GM12878 (cell line): ENCODE measurements around the gene PIGQ. TPM values are rescaled to one million over a fixed set of nuclear protein-coding genes. Genes with fewer than 3 reads are reported as not detected.

Experiments
- ATAC-seq: fragments of 200-7000 bp; cut with Tn5 transposase; 3 replicates; pipeline ENCODE4 v1.9.1; 2020; ENCODE audit warnings: mild to moderate bottlenecking, moderate library complexity
- BruUV-seq: library from RNA; stranded (reverse); fragments of 400-500 nt; replicated peaks from 2 replicates; lab custom pipeline; 2021; lab: Mats Ljungman, UMichigan
- CTCF ChIA-PET: fragments of 300-600 bp; sonication (Branson Sonifier 250); formaldehyde crosslinking; extraction: SDS; loops from one replicate; lab custom pipeline; 2021; ENCODE audit warnings: inconsistent platforms; lab: Yijun Ruan, JAX
- POLR2A ChIA-PET: fragments of 350-600 bp; formaldehyde crosslinking; extraction: SDS; loops from one replicate; lab custom pipeline; 2021; ENCODE audit warnings: inconsistent platforms; lab: Charles Lee
- RAD21 ChIA-PET: fragments of 300-600 bp; sonication (Branson Sonifier 250); formaldehyde crosslinking; loops from one replicate; lab custom pipeline; 2023; ENCODE audit warnings: antibody characterized with exemption; ENCODE audit not compliant: unreplicated experiment; lab: Charles Lee
- SMC1A ChIA-PET: fragments of 300-600 bp; sonication (Branson Sonifier 250); formaldehyde crosslinking; loops from one replicate; lab custom pipeline; 2023; ENCODE audit not compliant: unreplicated experiment, uncharacterized antibody; lab: Charles Lee
- DNase-seq: peaks from one replicate; pipeline ENCODE4 v3.0.0-alpha.2; 2011; ENCODE audit warnings: low read depth, low spot score
- FAIRE-seq: peaks from 3 replicates; lab custom pipeline; 2011; peaks lifted over from hg19 to GRCh38; lab: Jason Lieb, UNC
- H2AFZ ChIP-seq: 2 replicates; pipeline ENCODE4 v1.6.0; 2011; ENCODE audit warnings: low read depth, low read length, control low read depth; ENCODE audit not compliant: control insufficient read depth
- H3K27ac ChIP-seq: 2 replicates; pipeline ENCODE4 v1.5.1; 2011; ENCODE audit warnings: control low read depth; ENCODE audit not compliant: control insufficient read depth, insufficient read depth
- H3K27me3 ChIP-seq, 2 experiments: replicated peaks in 1 of 2; 2 replicates each; pipeline versions ENCODE4 v1.6.0 to v1.6.1; 2011; ENCODE audit warnings: low read length in 1 of 2; ENCODE audit not compliant: control insufficient read depth in 2 of 2, insufficient read depth in 2 of 2
- H3K36me3 ChIP-seq, 2 experiments: 2 replicates each; pipeline ENCODE4 v1.5.1; 2011; ENCODE audit warnings: low read length in 1 of 2; ENCODE audit not compliant: control insufficient read depth in 2 of 2, insufficient read depth in 2 of 2
- H3K4me1 ChIP-seq: 2 replicates; pipeline ENCODE4 v1.6.1; 2011; ENCODE audit warnings: mild to moderate bottlenecking, low read length, moderate library complexity, mixed read lengths; ENCODE audit not compliant: control insufficient read depth, insufficient read depth
- H3K4me2 ChIP-seq: 2 replicates; pipeline ENCODE4 v1.6.0; 2011; ENCODE audit warnings: control low read depth; ENCODE audit not compliant: control insufficient read depth, insufficient read depth
- H3K4me3 ChIP-seq: fragments of 200-600 bp; sonication (generic); 2 replicates; pipeline ENCODE4 v1.5.1; 2016
- H3K79me2 ChIP-seq: 2 replicates; pipeline ENCODE4 v1.6.0; 2011; ENCODE audit warnings: low read length; ENCODE audit not compliant: control insufficient read depth, insufficient read depth
- H3K9ac ChIP-seq: 2 replicates; pipeline ENCODE4 v1.8.0; 2011; ENCODE audit warnings: low read length, control low read depth, mixed read lengths; ENCODE audit not compliant: control insufficient read depth, insufficient read depth
- H3K9me3 ChIP-seq: replicated peaks from 3 replicates; pipeline ENCODE4 v1.5.1; 2011; ENCODE audit warnings: mild to moderate bottlenecking, low read length; ENCODE audit not compliant: control insufficient read depth, insufficient read depth
- H4K20me1 ChIP-seq: 2 replicates; pipeline ENCODE4 v1.6.0; 2011; ENCODE audit not compliant: control insufficient read depth, insufficient read depth
- BHLHE40 ChIP-seq, 2 experiments: fragments of 450-650 bp in 1 of 2; IDR thresholded peaks; 2 replicates each; pipeline ENCODE4 v1.6.1; 2011 to 2017; ENCODE audit warnings: low read depth in 2 of 2, borderline replicate concordance in 1 of 2, improper control_type of control experiment in 1 of 2, low read length in 1 of 2, mild to moderate bottlenecking in 1 of 2
- CTCF ChIP-seq, 3 experiments: IDR thresholded peaks in 2 of 3; conservative IDR thresholded peaks in 1 of 3; 2 replicates each; pipeline ENCODE4 v1.5.1; 2011; ENCODE audit warnings: low read depth in 3 of 3, low read length in 3 of 3, mild to moderate bottlenecking in 3 of 3, control low read depth in 2 of 3, moderate library complexity in 2 of 3, inconsistent platforms in 1 of 3, mixed read lengths in 1 of 3; ENCODE audit not compliant: control insufficient read depth in 2 of 3, insufficient read depth in 1 of 3; ENCODE audit errors: extremely low read depth in 1 of 3
- GATAD2B ChIP-seq: fragments of 450-650 bp; conservative IDR thresholded peaks from 2 replicates; pipeline ENCODE4 v1.6.1; 2017; ENCODE audit warnings: low read depth, mild to moderate bottlenecking, moderate library complexity
- POLR2A ChIP-seq: IDR thresholded peaks from 2 replicates; pipeline ENCODE4 v1.6.1; 2011; ENCODE audit warnings: low read depth, mild to moderate bottlenecking, low read length
- POU2F2 ChIP-seq: IDR thresholded peaks from 3 replicates; pipeline ENCODE4 v1.6.1; 2011; ENCODE audit warnings: low read depth, mild to moderate bottlenecking, low read length, borderline replicate concordance
- RAD21 ChIP-seq: IDR thresholded peaks from 2 replicates; pipeline ENCODE4 v1.6.1; 2011; ENCODE audit warnings: mild to moderate bottlenecking, low read depth, low read length, moderate library complexity; ENCODE audit not compliant: insufficient read depth
- SMARCA5 ChIP-seq: fragments of 450-650 bp; IDR thresholded peaks from 2 replicates; pipeline ENCODE4 v1.6.1; 2017; ENCODE audit warnings: mild to moderate bottlenecking
- SMC3 ChIP-seq: IDR thresholded peaks from 2 replicates; pipeline ENCODE4 v1.6.1; 2011; ENCODE audit warnings: low read length, improper control_type of control experiment, borderline replicate concordance
- TARDBP ChIP-seq: IDR thresholded peaks from 2 replicates; pipeline ENCODE4 v1.6.1; 2016; ENCODE audit warnings: borderline replicate concordance
- YY1 ChIP-seq: IDR thresholded peaks from 2 replicates; pipeline ENCODE4 v1.6.1; 2011; ENCODE audit warnings: low read depth, mild to moderate bottlenecking, low read length
- ZNF384 ChIP-seq: IDR thresholded peaks from 2 replicates; pipeline ENCODE4 v1.6.1; 2012; ENCODE audit warnings: low read depth, mild to moderate bottlenecking, low read length, improper control_type of control experiment, borderline replicate concordance
- ZZZ3 ChIP-seq: IDR thresholded peaks from 2 replicates; pipeline ENCODE4 v1.6.1; 2011; ENCODE audit warnings: low read depth; ENCODE audit not compliant: control insufficient read depth, insufficient read length
- WGBS: methylation state at CpG from one replicate; pipeline ENCODE4 v1.1.6; 2016; ENCODE audit warnings: low lambda C conversion rate; ENCODE audit not compliant: insufficient replicate concordance, insufficient coverage; ENCODE audit errors: missing lambda C conversion rate; 5-methylcytosine and 5-hydroxymethylcytosine counted together
- in situ Hi-C: fragments of 300-500 bp; cut with MboI; formaldehyde crosslinking; loops from 9 replicates; pipeline ENCODE4 v1.14.3; 2018; ENCODE audit warnings: mixed read lengths
- intact Hi-C: fragments of 100-400 bp; cut with micrococcal nuclease; formaldehyde crosslinking; loops from one replicate; pipeline ENCODE4 v1.14.2; 2022; ENCODE audit not compliant: unreplicated experiment
- polyA plus RNA-seq, 11 experiments: library from polyadenylated mRNA; depleted of rRNA in 4 of 11; unstranded in 6 of 11; stranded (reverse) in 5 of 11; fragments of >200 nt; fragmentation: Nextera tagmentation in 4 of 11; fragmentation: Illumina TruSeq in 1 of 11; extraction: Ambion mirVana in 4 of 11; extraction: Trizol in 1 of 11; gene quantifications; 1 replicate in 1 of 11; 2 replicates in 10 of 11; pipeline versions ENCODE4 v1.2.1 to v1.2.3, GENCODE V29; 2011 to 2016; ENCODE audit warnings: inconsistent platforms in 2 of 11, missing spikeins in 2 of 11, low read depth in 1 of 11
- total RNA-seq, 4 experiments: library from RNA; depleted of rRNA in 3 of 4; stranded (reverse); fragments of >200 nt in 3 of 4; fragmentation: Illumina TruSeq in 1 of 4; extraction: Trizol in 1 of 4; gene quantifications; 2 replicates each; pipeline versions ENCODE4 v1.2.1 to v1.2.3, GENCODE V29; 2013 to 2021

The PIGQ gene
- total and polyA plus RNA-seq, 10 of the 15 experiments (the other 5 are each of a cell fraction or from before 2014, with no cell fraction given), result 1.8 to 31.3 (median 17.5) TPM; not detected in 1

DNA sequence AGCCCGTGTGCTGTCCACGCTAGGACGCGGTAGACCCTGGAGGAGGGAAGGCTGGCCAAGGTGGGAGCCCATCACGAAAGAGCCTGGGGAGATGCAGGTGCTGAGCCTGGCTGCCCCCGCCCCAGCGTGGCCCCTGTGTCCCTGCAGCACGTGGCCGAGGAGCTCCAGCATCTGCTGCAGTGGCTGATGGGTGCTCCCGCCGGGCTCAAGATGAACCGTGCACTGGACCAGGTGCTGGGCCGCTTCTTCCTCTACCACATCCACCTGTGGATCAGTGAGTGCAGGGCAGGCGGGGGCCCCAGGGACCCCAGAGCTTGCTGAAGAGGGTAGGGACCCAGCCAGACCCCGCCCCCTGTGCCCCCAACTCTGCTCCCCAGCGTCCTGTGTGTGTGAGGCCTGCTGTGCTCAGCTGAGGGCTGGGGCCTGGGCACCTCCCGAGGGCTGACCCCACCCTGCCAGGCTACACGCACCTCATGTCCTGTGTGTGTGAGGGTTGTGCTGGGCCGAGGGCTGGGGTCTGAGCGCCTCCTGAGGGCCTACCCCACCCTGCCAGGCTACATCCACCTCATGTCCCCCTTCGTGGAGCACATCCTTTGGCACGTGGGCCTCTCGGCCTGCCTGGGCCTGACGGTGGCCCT lies 8.6 kb downstream of the PIGQ start (continued):
- TF ChIP-seq ZNF384, result no peak

- no peak for FAIRE-seq
- in situ Hi-C loops, result no loop called here
- ATAC-seq, result peak; percentile 97
- H3K27ac ChIP-seq, result no peak overlapping the region
- H3K4me3 ChIP-seq, result no peak overlapping the region
- H3K27me3 ChIP-seq, result no peaks in the 10 kb centered on the region
- ChIA-PET POLR2A (no interaction called here), RAD21 (no interaction called here), CTCF (interaction anchor here (1.1 kb wide), 1 partner anchor 9 kb away, joined by 5 read pairs; no protein-coding TSS in a partner anchor), SMC1A (no interaction called here)
- TF ChIP-seq YY1 (0 out of 2 replicates have a peak, but pooled peaks have one; percentile 45), GATAD2B (no peak; the same call in 1 of the 2 replicates), BHLHE40 (IDR thresholded peaks at IDR 0.05; ENCODE audit: borderline replicate concordance in 1 of 2, low read depth in 2 of 2, low read length in 1 of 2) (peak; percentile 64 to 90; a peak in 3 of 4 replicates), RAD21 (peak; percentile 63), POLR2A (0 out of 2 replicates have a peak, but pooled peaks have one; percentile 28), ZZZ3 (no peak), SMARCA5 (no peak), CTCF (IDR thresholded peaks at IDR 0.05 in 2 of 3, conservative IDR thresholded peaks at IDR 0.05 in 1 of 3; ENCODE audit: control insufficient read depth in 2 of 3, extremely low read depth in 1 of 3, insufficient read depth in 1 of 3, low read depth in 3 of 3, low read length in 3 of 3) (peak; percentile 68 to 95 (median 88)), TARDBP (no peak), POU2F2 (0 out of 3 replicates have a peak, but pooled peaks have one; percentile 20), SMC3 (peak; percentile 52)
- H4K20me1 ChIP-seq, result no peaks in the 10 kb centered on the region
- intact Hi-C loops, result loop anchor here (1.0 kb wide), 1 partner anchor 81 kb away; no protein-coding TSS in a partner anchor
- H3K79me2 ChIP-seq, result no peaks in the 10 kb centered on the region
- no TSS peak for BruUV-seq
- WGBS, result 25% methylated on average over 33 of the region's 34 CpGs
- no peaks in the 10 kb centered on the region; a peak in 2 of 4 replicates for H3K36me3 ChIP-seq
- no peak overlapping the region for H2AFZ ChIP-seq
- DNase-seq, result no peak
- H3K9ac ChIP-seq, result no peak overlapping the region
- no peak overlapping the region for H3K4me2 ChIP-seq
- H3K4me1 ChIP-seq, result no peaks in the 10 kb centered on the region
- H3K9me3 ChIP-seq, result no peaks in the 10 kb centered on the region
These were observed 9.2 kb downstream of the PIGQ start for GRCh38 chr16:578870-579405.
